Fibroblast of skin of left quadriceps (primary cell): ENCODE data around the gene FAM20B.
"Not testable (repeated sequence)": the region's sequence is repeated elsewhere in the genome, so short reads cannot be mapped to it uniquely, and the experiment has no call there.

Experiments used
- DNase-seq, 2 experiments: peaks; one replicate each; pipeline ENCODE4 v3.0.0-alpha.2; 2013; ENCODE audit warnings: low read depth in 2 of 2

FAM20B gene

GRCh38 chr1:179025125-179025974 lies at the start of gene FAM20B:
Gene FAM20B, plus strand, starts transcription at chr1:179025894. Its CDS starts 17,954 bp downstream, at chr1:179043848.
- peak; percentile 75 to 77 for DNase-seq

- no peak for DNase-seq
These were observed 49.2 kb upstream of the FAM20B start for GRCh38 chr1:178976541-178976940.

GRCh38 chr1:178986204-178986603 lies 39.5 kb upstream of the FAM20B start:
- DNase-seq: no peak

DNA sequence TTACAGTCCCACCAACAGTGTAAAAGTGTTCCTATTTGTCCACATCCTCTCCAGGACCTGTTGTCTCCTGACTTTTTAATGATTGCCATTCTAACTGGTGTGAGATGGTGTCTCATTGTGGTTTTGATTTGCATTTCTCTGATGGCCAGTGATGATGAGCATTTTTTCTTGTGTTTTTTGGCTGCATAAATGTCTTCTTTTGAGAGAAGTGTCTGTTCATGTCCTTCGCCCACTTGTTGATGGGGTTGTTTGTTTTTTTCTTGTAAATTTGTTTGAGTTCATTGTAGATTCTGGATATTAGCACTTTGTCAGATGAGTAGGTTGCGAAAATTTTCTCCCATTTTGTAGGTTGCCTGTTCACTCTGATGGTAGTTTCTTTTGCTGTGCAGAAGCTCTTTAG lies 37.5 kb upstream of the FAM20B start:
- DNase-seq: not testable (repeated sequence)

DNA sequence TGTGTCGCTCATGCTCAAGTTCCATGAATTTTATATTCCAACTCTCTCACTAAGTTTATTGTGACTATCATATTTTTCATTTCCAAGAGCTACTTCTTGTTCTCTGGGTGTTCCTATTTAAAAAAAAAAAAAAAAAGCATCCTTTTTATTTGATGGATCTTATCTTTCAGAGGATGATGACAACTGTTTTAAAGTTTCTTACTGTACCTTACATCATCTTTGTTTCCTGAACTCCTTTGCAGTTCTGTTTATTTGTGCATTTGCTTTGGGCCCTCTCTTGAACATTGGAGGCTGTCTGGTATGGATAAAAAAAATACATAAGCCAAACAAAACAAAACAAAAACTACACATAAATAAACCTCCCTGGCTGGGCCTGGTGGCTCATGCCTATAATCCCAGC lies 32.1 kb upstream of the FAM20B start:
- DNase-seq: no peak

DNA sequence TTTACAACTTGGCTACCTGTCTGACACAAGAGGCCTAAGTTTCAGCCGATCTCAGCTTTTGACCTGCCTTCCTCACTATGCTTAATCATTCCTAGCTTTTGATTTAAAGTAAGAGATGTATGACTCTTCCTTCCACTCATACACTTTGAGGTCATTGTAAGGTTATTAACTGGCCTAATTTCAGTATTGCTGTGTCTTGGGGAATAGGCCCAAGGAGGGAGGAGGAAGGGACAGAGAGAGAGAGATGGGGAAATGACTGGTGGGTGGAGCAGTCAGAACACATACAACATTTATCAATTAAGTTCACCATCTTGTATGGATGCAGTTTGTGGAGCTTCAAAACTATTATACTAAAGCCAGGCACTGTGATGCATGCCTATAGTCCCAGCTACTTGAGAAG lies 28.3 kb upstream of the FAM20B start:
- no peak for DNase-seq

- no peak for DNase-seq
These were observed 27.4 kb upstream of the FAM20B start for GRCh38 chr1:178998295-178998694.

DNA sequence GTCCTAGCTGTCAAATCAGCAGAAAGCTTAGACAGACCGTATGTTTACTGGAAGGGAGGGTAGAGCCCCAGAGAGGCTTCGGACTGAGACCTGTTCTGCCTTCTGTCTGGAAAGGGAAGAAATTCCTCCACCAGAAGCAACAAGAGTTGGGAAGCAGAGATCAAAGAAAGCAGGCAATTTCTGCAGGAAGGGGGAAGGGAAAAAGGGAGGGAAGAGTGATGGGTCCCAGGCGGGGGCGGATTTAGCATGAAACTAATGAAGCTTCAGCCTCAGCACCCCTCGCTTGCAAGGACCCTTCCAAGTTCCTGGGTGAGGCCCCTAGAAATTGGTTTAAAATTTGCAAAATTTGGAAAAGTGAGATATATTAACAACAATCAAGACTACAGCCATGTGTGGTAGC lies 26.6 kb upstream of the FAM20B start:
- DNase-seq: no peak

DNA sequence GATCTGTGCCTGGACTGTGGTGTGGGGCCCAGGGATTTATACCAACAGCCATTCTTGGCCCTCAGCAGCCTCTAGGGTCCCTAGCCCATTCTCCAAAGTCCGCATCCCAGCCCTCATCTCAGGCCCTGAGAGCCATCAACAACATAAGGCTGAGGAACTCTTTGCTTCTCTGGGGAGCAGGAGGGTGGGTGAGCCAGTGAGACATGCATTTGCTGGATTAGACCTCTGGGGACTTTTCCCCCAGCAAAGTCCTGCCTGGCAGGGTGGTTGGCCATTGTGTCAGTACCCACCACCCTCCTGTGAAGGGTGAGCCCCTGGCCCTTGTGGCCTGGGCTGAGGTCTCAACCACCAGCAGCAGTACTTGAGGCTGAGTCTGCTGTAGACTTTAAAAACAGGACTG lies 24.2 kb upstream of the FAM20B start:
- DNase-seq: no peak

- DNase-seq: not testable (repeated sequence)
These were observed 23.6 kb upstream of the FAM20B start for GRCh38 chr1:179002064-179002463.

DNA sequence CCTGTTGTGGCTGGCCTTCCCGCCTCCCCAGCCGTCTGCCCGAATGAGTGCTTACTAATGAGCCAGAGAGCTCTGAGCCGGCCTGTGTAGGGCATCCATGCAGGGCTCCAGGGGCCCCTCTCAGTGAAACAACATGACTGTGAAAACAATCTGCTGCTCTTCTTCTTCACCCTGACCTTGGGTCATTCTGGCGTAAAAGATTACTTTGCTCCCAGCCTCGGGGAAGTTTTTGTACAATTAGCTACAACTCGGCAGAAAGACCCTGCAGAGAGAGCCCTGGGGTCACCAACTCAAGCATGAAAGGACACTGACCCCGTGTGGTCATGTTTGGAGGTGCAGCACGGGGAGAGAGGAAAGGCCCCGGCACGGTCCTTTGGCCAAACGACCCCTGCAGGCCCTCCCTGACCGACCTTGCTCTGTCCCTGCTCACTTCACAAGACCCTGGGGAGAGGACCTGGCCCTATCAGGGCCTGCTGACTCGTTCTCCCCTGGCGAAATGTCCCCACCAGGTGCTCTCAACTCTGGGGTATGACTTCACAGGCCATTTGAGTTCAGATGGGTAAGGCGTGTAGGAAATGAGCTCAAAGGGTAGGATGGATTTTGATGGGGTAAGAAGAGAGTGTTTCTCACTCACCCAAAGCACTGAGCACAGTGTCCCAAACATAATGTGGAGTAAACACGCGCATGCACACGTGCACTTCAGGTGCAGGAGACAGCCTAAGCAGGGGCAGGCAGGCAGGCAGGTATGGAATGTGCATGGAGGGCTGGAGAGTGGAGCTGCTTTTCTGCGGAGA lies 22.9 kb upstream of the FAM20B start:
- DNase-seq: peak; percentile 46 to 49

- no peak for DNase-seq
These were observed 22.1 kb upstream of the FAM20B start for GRCh38 chr1:179003512-179004066.

GRCh38 chr1:179007233-179007632 lies 18.5 kb upstream of the FAM20B start:
- no peak for DNase-seq

DNA sequence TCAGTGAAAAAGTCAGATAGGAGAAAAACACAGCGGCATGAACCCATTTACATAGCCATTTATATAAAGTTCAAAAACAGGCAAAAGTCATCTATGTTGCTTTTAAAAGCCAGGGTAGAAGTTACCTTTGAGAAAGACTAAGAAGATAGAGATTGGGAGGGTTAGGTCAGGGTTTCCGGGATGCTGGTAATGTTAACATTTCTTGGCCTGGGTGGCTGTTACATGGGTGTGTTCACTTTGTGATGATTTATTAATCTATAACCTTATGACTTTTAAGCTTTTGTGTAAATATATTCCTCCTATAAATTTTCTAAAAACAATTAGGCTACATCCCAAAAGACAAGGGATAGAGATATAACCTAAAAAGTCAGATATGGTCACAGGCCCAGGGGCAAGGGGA lies 15.0 kb upstream of the FAM20B start:
- DNase-seq: no peak

DNA sequence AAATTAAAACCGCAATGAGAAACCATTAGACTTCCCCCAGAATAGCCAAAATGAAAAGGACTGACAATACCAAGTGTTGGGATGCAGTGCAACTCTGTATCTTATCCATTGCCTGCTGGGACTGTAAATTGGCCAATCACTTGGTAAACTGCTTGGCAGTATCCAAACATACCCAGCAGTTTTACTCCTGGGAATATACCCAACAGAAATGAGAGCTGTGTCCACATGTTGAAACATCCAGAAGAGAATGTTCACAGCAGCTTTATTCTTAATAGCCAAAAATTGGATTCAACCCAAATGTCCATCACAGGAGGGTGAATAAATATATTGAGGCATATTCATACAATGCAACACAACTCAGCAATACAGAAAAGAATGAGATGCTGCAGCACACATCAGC lies 13.7 kb upstream of the FAM20B start:
- no peak for DNase-seq

- no peak for DNase-seq
These were observed 11.6 kb upstream of the FAM20B start for GRCh38 chr1:179014123-179014522.

DNA sequence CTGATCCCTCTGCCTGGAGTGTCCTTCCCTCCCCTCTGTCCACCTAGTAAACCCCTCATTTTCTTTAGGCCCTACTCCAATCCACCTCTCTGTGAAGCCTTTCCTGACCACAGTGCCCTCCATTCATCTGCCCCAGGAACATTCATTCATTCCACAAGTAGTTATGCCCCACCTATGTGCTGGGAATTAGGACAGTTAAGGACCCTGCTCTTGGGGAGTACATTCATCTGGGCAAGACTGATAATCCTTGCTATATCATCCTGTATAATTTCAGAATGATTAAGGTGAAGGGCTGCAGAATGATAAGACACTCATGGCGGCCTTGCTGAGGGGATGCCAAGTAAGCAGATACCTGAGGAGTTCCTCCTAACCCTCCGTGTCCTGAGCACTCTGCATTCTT lies 10.3 kb upstream of the FAM20B start:
- no peak for DNase-seq

GRCh38 chr1:179016706-179017382 lies 8.8 kb upstream of the FAM20B start:
- DNase-seq: no peak

DNA sequence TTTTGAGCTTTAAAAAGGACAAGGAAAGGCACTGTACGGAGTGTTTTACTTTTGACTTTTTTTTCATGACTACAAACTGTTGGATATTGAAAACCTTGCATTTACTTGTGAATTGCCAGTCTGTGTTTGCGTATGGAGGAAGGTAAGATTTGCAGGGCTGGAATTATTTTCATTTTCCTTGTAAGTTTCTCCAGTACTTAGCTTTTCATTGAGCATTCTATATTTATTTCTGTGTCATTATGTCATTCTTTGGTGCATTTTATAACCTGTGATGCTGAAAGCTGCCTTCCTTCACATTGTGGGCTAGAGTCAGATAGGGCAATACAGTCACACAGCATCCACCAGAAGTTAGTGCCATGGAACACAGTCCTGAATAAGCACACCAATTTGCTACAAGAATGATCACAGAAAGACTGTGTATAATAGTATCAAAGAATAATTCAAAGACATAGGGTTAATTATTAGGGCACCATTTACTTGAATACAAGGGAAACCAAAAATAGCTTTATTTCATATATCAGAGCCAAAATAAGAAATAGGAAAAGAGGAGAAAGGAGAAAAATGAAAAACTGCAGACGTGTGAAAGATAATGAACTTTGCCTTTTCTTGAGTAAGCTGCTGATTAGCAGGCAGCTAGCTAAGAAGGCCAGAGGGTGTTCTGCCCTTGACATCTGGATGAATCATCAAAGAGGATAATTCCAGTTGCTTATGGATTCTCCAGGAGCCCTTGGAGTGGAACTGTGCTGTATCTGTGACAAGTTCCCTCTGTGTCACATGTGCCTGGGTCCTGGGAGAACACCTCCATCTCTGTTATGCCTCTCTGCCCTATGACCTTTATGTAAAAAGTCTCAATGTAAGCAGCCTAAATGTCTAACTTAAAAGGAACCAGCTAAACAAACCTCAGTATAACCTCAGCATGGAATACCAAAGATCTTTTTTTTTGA lies 8.0 kb upstream of the FAM20B start:
- DNase-seq: no peak

GRCh38 chr1:179021873-179022272 lies 3.8 kb upstream of the FAM20B start:
- no peak for DNase-seq
